Activated CD4-positive, CD25-positive, alpha-beta regulatory T cell treated with anti-CD3 and anti-CD28 coated beads, Interleukin-2, amount 50 U/mL, for 24 hours (primary cell): ENCODE results near the gene MCUB.
"Not testable (repeated sequence)": the region's sequence is repeated elsewhere in the genome, so short reads cannot be mapped to it uniquely, and the experiment has no call there.

Source experiments
- ATAC-seq, 2 donors: fragments of 150-1000 bp; cut with Tn5 transposase; one replicate each; pipeline ENCODE4 v1.10.0; 2021; ENCODE audit warnings: mild to moderate bottlenecking in 1 of 2, moderate library complexity in 1 of 2

The MCUB gene, protein sequence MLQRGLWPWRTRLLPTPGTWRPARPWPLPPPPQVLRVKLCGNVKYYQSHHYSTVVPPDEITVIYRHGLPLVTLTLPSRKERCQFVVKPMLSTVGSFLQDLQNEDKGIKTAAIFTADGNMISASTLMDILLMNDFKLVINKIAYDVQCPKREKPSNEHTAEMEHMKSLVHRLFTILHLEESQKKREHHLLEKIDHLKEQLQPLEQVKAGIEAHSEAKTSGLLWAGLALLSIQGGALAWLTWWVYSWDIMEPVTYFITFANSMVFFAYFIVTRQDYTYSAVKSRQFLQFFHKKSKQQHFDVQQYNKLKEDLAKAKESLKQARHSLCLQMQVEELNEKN

DNA sequence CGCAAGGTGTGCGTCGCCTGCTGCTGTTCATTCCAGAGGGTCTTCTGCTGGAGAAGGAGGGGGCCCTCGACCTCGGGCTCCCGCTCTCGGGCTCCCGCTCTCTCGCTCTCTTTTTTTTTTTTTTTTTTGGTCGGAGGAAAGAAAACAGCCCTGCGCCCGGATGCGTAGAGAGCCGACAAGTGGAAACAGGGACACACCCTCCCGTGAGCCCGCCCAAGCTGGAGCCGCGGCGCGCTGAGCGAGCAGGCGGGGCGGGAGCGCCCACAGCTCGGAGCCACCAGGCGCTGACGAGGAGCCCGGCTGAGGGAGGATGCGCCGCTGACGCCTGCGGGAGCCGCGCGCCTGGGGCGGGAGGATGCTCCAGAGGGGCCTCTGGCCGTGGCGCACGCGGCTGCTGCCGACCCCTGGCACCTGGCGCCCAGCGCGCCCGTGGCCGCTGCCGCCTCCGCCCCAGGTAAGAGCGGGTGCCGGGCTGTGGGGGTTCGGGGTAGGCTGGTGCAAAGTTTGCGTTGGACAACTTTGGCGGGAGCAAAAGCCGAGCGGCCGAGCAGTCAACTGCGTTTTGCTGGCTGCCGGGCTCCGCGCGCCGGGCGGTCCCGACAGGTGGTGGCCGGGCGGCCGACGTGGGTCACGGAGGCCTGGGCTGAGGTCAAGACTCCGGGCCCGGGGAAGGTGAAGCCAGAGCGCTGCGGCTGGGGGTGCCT lies at the start of gene MCUB:
Gene MCUB, plus strand, starts transcription at position 264 of the 704 bp plus-strand sequence. Its CDS starts 92 bp downstream, at position 356.
- peak; percentile 91 to 92 for ATAC-seq

DNA sequence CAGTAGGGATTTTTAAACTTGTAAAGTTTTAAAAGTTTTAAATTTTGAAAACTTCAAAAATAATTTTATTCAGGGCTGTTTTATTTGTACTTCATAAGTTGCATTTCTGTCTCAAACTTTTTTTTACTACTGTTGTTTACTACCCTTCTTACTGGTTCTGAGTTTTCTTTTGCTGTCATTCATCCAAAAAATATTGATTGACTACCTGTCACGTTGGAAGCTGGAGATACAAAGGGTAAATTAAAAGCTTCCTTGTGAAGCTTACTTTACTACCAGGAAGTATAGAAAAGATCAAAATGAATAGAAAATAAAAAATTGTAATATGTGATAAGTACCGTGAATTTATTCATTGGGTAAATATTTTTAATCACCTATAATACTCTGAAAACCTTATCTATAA lies 49.4 kb upstream of the MCUB start:
- no peak for ATAC-seq

DNA sequence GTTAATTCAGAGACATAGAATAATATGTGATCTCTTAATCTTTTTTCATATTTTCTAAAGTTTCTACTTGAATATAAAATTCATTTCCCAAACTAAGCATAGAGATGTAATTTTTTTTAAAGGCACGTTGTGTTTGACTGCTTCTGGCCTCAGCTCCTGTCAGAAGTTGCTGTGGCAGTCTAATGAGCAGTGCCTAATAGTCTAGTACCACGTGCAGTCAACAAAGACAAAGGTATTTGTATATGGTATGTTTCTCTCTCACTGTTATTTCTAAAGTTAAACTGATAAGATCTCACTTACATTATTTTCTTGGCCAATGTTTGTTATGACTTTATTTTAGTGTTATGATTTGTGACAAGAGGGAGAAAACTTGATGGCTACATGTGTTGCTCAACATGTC lies 48.6 kb upstream of the MCUB start:
- ATAC-seq, result no peak

DNA sequence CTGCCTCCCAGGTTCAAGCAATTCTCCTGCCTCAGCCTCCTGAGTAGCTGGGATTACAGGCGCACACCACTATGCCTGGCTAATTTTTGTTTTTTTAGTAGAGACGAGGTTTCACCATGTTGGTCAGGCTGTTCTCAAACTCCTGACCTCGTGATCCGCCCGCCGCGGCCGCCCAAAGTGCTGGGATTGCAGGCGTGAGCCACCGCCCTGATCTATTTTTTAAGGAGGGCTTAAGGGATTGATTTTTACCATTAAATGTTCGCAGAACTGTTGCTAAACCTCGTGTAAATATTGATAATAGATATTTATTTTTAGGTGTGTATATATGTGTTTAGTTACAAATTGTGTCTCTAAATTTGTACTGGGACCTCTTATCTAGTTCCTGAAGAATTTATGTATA lies 46.7 kb upstream of the MCUB start:
- ATAC-seq, result not testable (repeated sequence)

DNA sequence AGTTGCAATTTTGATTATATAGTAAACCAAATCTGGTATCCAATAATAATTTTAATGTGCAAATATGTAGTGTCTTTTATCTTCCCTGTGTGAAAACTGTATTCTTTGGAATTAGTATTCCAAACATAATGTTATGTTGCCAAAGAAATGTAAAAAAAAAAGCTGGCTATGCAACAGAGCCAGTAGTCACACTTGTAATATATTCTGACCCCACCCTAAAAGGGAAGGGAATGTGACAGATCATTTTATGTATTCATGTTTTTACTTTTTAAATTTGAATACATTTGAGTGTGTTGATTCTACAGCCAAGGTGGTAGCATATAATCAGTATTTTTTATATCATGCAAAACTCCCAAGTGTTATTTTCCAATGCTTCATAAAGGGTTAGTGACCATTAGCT lies 27.9 kb upstream of the MCUB start:
- ATAC-seq, result no peak

DNA sequence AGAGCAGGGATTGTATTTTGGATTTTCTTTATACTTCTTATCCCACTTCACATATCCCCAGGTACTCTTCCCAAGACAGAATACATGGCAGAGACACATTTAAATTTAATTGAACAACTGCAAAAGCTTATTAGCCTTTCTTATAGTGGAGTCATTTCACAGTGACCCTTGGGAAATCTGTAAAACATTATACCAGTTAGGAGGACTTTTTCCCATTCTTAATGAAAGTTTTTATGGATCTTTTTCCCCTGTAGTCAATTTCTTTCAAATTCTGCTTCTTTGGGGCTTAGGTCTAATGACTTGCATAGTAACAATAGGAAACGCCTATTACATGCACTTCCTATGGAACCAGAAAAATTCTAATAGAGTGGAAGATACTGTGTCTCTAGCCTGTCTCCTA lies 14.6 kb upstream of the MCUB start:
- ATAC-seq, result no peak

DNA sequence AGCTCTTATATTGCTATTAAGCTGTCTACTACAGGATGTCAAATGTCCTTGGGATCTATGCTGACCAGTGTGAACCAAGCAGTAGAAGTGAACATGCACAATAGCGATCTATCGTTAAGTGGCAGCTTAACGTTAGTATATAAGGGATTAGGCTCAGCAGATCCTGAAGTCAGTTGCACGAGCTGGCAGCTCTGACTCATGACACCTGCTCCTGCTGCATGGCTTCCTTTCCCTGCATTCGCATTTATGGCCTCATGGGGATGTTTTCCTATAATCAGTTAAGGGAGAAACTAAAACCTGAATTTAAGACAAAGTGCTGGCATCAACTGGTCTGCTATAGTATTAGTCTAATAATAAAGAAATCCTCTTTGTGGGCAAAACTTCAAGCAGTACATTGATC lies 12.7 kb upstream of the MCUB start:
- no peak for ATAC-seq

DNA sequence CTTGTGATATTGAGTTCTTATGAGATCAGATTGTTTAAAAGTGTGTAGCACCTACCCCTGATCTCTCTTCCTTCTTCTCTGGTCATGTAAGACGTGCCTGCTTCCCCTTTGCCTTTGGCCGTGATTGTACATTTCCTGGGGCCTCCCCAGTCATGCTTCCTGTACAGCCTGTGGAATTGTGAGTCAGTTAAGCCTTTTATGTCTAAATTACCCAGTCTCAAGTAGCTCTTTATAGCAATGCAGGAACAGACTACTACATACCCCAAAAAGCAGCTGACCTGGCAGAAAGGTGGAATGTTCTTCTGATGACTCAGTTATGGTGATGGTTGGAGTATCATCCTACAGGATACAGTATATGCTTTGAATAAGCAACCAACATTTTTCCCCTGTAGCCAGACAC lies 11.4 kb upstream of the MCUB start:
- ATAC-seq, result peak; percentile 68 to 72

DNA sequence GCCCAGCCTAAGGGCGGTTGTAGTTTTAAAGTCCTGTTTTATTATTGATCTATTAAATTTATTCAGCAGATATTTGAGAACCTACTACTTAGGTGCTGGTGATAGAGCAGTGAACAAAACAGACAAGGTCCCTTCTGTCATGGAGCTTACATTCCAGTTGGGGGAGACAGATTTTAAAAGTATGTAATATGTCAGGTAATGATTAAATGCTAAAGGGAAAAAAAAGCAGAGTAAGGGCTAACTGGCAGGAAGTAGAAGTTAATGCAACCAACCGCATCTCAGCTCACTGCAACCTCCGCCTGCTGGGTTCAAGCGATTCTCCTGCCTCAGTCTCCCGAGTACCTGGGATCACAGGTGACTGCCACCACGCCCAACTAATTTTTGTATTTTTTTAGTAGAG lies 7.8 kb upstream of the MCUB start:
- no peak for ATAC-seq

DNA sequence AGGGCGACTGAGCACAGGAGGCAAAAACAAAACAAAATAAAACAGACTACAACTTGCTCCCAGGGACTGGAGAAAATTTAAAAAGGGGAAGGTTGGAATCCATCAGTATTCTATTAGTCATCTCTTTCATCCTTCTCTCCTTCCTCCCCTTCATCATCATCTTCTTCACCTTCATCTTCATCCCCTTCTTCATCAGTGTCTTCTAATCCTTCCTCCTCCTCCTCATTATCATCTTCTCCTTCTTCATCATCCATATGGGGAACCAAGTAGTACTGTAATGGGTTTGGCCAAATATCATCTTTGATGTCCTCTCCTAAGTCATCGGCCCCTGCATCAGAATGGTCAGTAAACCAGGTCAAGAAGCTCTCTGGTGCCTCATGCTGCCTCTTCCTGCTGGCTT lies 6.9 kb upstream of the MCUB start:
- no peak for ATAC-seq

DNA sequence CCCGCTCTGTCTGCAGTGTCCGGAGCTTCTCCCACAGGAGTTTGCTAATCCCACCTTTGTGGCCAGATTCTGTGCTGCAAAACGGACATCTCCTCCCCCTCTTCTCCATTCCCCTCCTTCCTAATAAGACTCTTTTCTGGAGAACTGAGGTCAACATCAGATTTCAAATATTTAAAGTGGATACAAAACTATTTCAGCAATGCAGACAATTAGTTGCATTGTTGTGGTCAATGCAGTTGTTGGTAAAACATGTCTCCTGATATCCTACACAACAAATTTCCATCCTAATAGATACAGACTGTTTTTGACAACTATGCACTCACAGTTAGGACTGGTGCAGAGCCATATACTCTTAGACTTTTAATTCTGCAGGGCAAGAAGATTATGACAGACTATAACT lies 5.1 kb upstream of the MCUB start:
- no peak for ATAC-seq

DNA sequence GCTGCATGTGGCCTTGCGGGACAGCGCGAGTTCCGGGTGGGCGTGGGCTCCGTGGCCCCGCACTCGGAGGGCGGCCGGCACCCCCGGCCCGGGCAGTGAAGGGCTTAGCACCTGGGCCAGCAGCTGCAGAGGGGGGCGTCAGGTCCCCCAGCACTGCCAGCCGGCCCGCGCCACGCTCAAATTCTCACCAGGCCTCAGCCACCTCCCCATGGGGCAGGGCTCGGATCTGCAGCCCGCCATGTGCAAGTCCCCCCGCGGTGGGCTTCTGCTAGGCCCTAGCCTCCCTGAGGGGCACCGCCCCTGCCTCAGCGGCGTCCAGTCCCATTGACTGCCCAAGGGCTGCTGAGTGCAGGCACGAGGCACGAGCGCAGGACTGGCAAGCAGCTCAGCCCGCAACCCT lies 2.6 kb upstream of the MCUB start:
- no peak for ATAC-seq

DNA sequence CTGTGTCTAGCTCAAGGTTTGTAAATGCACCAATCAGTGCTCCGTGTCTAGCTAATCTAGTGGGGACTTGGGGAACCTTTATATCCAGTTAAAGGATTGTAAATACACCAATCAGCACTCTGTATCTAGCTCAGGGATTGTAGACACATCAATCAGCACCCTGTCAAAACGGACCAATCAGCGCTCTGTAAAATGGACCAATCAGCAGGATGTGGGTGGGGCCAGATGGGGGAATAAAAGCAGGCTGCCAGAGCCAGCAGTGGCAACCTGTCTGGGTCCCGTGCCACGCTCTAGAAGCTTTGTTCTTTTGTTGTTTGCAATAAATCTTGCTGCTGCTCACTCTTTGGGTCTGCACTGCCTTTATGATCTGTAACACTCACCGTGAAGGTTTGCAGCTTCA lies 2.0 kb upstream of the MCUB start:
- not testable (repeated sequence) for ATAC-seq

DNA sequence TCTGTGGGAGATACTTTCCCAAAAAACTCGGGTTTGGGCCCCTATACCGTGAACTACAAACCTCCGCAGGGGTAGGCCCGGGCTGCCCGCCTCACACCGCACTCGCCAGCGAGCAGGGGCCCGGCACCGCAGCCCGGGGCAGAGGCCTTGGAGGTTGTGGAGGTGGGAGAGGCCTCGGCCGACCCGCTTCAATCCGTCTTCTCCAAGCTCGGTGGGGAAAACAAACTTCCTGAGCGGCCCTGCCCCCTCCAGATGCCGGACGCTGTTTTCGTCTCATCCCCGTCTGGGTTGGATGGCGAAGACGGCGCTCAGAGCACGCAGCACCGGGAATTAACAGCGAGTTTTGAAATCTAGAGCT lies 442 bp upstream of the MCUB start:
- peak; percentile 12 to 22 for ATAC-seq

DNA sequence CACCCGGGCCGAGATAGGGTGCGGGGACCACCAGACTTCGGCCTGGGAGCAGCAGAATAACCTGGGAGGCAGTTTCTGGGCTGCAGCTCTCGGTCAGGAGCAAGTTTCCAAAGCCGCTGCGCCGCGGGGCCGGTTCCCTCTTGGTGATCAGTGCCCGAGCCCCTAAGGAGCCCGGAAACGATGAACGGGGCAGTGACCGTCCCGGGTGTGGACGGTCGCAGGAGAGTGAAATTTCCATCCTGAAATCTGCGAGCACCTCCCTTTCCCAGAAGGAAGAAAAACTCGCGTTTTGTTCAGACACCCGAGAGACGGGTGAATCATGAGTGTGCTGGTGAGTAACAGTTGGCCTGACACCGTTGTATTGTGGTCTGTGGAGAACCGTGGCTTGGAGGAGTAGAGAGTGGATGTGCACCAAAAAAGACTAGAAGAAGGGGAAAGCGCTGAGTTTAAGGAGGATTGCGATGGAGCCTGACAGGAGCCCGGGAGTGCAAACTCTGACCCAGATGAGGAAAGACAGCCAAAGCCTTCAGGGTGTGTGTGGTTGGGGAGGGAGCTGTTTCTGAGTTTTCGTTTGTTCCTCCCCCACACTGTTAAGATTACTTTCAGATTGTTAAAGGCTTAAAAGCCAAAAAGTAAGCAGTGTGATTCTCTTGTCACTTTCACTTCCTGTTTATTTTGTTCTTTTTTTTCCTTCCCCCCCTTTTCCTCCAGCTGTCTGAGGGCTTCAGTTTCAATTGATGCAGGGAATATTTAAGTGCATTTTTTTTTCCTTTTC lies 828 bp downstream of the MCUB start:
- ATAC-seq, result peak; percentile 74 to 76

DNA sequence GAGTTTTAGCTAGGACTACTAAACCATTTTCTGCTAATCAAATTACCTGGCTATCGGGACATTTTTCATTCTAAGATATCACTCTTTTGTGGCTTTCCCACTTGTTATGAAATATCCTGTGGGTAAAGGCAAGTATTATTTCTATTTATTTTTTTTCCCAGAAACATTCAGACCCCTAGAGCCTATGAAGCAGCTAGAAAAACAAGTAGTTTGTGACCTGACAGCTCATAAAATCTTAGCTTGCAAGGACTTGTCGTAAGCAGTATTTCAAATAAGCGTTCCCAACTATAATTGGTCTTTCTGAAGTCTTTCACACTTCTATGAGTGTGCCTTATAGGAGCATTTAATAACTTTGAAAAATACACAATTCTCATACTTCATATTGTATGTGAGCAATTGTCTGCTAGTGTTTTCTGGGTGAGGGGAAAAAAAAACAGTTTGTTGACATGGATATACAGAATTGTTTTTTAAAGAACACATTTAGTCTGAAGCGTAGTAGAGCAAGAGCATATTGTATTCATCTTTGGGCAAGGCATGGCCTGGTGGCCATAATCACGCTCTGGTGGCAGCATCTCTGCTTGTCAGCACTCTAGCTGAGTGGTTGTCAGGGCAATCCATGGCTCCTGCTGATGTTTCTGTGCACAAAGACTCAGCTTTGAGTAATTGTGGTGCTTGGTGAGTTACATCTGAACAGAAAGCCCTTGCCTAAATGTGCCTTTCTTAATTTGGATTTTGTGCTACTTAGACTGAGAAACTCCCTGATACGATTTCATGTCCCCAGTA lies 2.6 kb downstream of the MCUB start:
- ATAC-seq, result no peak

DNA sequence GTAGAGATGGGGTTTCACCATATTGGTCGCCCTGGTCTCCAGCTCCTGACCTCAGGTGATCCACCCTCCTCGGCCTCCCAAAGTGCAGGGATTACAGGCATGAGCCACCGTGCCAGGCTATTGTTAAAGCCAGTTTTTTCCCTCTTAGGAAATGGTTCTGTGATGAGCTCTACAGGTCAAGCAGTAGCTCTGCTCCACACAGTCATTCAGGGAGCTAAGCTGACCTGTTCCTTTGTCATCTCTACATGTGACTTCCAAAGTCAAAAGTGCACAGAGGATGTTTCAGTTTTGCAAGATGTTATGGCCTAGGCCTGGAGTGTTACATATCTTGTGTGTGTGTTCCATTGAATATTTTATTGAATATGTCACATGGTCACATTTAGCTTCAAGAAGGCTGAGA lies 11.4 kb downstream of the MCUB start:
- peak in 1 of 2 donors; percentile 20 for ATAC-seq

DNA sequence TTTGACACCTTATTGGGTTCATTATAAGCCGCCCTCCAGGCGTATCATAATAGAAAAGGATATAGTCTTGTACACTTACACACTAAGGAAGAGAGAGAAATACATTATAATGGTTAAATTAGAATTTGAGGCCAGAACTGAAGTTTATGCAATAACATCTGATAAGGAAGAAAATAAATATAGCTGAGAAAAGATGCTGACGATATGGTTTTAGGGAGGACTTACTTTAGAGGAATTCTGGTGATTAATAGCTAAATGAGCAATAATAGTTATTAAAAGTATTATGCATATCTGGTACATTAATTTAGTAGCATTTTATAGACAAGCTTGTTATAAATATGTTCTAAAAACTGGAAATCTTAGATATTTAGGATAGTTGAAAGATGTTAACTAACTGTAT lies 12.1 kb downstream of the MCUB start:
- no peak for ATAC-seq

DNA sequence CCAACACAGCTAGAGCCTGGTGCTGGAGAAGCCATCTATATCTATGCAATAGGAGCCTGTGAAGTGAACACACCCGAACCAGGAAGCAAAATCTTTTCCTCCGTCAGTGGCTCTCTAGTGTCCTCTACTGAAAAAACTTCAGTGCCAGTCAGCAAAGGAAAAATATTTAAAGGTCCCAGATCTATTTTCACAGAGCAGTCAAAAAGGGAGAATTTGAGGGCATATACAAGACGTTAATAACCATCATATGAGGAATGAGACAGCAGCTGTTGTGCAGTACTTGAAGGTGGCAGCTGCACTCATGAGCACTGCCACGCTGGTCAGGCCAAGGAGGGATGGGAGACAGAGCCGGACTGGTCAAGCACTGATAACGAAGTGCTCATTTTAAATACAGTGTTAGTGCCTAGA lies 14.4 kb downstream of the MCUB start:
- peak in 1 of 2 donors; percentile 30 for ATAC-seq

DNA sequence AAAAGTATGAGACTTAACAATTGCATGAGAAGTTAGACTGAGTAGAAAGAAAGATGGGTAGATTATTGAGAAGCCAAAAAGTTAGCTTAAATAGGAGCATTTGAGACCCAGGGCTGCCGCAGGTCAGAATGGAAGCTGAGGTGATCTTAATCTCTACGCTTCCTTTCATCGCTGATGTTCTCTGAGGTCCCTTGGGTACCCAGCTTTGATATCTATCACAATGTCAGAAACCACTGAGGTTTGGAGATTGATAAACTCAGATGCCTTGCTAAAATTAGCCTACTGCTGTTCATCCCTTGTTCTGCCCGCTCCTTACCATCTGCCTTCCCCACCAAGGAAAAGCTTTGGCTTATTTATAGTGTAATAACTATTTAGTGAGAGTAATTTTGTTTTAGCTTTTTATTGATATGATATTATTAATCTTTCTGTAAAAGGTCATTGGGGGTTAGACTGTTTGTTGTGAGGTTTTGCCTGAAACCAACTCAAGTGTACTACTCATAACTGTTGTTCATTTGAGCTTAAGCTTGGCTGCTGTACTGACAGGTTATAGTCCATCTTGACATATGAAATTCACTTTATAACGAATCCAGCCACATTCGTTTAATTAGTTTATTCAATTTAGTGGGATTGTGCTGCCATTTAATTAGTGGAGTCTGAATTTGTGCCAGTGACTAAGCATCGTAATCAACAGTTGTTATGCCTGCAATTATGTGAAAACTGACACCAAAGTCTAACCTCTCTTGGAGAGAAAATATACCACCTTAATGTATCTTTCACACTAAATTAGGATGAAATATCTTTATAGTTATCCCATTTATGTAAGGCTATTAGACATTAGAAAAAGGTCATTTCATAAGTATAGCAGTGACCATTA lies 15.1 kb downstream of the MCUB start:
- ATAC-seq, result peak; percentile 52 to 69

DNA sequence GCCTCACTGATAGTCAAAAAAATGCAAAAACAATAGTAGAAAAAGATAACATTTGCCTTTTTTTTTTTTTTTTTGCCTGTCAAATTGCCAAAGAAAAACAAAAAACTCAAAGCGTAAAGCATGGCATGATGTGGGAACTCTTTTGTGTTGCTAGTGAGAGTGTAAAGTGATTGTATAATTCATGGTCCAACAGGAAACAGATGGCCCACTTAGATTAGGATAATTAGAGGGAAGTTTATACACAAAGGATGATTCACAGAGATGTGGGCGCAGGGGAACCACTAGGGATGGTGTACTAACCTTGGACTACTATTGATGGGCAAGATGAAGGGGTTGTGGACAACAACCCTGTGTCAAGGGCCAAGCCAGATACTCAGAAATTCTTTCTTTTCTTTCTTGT lies 16.4 kb downstream of the MCUB start:
- ATAC-seq, result no peak

DNA sequence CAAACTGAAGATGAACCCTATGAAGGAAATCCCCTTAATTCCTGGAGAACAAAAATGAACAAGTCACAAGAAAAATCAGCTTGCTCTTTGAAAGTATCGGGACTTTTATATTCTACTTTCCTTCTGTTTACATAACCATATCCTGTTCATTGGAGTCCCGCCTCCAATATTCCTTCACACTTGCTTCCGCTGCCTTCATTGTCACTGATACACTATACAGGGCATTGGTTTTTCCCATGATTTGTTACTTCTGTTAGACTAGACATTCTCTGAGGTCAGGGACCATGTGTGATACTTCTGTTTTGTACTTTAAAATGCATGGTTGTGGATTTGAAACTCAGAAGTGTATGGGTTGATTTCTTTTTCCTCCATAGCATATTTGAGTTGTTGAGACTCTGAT lies 18.8 kb downstream of the MCUB start:
- no peak for ATAC-seq
